Measurements from ENCODE around the gene BEND6. TPM values are rescaled to one million over a fixed set of nuclear protein-coding genes. Genes with fewer than 3 reads are reported as not detected.

BEND6 gene
- total and polyA plus RNA-seq, 10 of the 15 experiments (the other 5 are each of a cell fraction or from before 2014, with no cell fraction given), result 0.79 to 2.8 (median 1.6) TPM

DNA sequence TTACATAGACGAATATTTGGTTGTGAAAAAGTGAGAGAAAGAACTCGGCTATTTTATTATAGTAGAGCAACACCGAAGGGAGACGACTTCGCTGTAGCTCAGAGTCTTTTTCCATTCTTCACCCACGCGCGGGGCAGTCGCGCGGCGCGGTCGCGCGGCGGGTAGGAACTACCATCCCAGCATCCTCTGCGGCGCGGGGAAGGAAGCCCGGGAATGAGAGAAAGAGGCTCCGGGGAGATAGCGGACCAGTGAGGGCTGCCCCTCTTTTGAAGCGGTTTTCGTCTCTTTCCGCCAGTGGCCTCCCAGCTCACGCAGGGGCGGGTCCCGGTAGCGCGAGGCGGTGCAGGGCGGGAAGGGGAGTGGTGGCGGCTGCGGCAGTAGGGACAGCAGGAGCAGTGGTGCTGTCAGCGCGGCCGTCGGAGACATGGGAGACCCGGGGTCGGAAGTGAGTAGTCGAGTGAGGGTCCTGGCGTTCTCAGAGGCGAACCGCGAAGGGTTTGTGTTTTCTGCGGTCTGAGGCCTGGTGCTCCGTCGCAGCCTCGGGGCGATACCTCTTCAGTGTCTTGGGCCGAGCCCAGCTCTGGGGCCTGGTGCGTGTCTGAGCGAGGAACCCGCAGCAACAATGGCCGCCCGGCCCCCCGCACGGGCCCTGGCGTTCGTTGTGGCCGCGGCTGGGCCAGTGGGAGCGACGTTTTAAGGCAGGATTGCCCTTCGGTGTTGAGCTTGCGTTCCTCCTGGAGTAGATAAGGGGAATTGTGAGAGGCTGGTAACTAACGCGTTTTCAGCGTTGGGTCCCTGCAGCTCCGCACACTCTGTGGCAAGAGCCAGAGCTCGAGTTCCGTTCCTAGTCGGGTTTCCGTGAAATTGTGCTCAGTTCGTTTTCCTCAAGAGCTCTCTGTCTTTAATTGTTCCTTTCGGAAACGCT, 91.7 kb downstream of the BEND6 start, which contains the start of gene KIAA1586 (continued):
- TF ChIP-seq, protein P1, sequence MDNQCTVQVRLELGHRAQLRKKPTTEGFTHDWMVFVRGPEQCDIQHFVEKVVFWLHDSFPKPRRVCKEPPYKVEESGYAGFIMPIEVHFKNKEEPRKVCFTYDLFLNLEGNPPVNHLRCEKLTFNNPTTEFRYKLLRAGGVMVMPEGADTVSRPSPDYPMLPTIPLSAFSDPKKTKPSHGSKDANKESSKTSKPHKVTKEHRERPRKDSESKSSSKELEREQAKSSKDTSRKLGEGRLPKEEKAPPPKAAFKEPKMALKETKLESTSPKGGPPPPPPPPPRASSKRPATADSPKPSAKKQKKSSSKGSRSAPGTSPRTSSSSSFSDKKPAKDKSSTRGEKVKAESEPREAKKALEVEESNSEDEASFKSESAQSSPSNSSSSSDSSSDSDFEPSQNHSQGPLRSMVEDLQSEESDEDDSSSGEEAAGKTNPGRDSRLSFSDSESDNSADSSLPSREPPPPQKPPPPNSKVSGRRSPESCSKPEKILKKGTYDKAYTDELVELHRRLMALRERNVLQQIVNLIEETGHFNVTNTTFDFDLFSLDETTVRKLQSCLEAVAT (IDR thresholded peaks at IDR 0.05), result peak; percentile 56; the same call in 1 of the 2 replicates
- peak; percentile 42; the same call in 1 of the 2 replicates for TF ChIP-seq POLR2AphosphoS5 (IDR thresholded peaks at IDR 0.05; ENCODE audit: low read length)
- TF ChIP-seq, protein P2, sequence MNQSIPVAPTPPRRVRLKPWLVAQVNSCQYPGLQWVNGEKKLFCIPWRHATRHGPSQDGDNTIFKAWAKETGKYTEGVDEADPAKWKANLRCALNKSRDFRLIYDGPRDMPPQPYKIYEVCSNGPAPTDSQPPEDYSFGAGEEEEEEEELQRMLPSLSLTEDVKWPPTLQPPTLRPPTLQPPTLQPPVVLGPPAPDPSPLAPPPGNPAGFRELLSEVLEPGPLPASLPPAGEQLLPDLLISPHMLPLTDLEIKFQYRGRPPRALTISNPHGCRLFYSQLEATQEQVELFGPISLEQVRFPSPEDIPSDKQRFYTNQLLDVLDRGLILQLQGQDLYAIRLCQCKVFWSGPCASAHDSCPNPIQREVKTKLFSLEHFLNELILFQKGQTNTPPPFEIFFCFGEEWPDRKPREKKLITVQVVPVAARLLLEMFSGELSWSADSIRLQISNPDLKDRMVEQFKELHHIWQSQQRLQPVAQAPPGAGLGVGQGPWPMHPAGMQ (IDR thresholded peaks at IDR 0.05; ENCODE audit: borderline replicate concordance), result peak; percentile 58; the same call in 1 of the 2 replicates
- TF ChIP-seq CREB1 (IDR thresholded peaks at IDR 0.05; ENCODE audit: low read depth), result peak; percentile 52; the same call in 1 of the 2 replicates
- 0 out of 2 replicates have a peak, but pooled peaks have one; percentile 9 for TF ChIP-seq TCF3 (IDR thresholded peaks at IDR 0.05; ENCODE audit: borderline replicate concordance, insufficient read depth, low read depth, low read length)
- TF ChIP-seq EED (IDR thresholded peaks at IDR 0.05; ENCODE audit: low read depth), result peak; percentile 76
- 0 out of 2 replicates have a peak, but pooled peaks have one; percentile 24 for TF ChIP-seq MXI1 (IDR thresholded peaks at IDR 0.05; ENCODE audit: low read depth, low read length)
- TF ChIP-seq HDGF (IDR thresholded peaks at IDR 0.05), result peak; percentile 88; the same call in 1 of the 2 replicates
- peak in 1 of 2 experiments; percentile 60; a peak in 2 of 3 replicates for TF ChIP-seq EGR1 (IDR thresholded peaks at IDR 0.05; ENCODE audit: borderline replicate concordance in 1 of 2, low read depth in 2 of 2, low read length in 2 of 2)
- peak; percentile 43; the same call in 1 of the 2 replicates for TF ChIP-seq RUNX3 (IDR thresholded peaks at IDR 0.05; ENCODE audit: low read length)
- peak; percentile 11 to 52; a peak in 2 of 4 replicates for TF ChIP-seq BHLHE40 (IDR thresholded peaks at IDR 0.05; ENCODE audit: borderline replicate concordance in 1 of 2, low read depth in 2 of 2, low read length in 1 of 2)
- TF ChIP-seq, protein P3, sequence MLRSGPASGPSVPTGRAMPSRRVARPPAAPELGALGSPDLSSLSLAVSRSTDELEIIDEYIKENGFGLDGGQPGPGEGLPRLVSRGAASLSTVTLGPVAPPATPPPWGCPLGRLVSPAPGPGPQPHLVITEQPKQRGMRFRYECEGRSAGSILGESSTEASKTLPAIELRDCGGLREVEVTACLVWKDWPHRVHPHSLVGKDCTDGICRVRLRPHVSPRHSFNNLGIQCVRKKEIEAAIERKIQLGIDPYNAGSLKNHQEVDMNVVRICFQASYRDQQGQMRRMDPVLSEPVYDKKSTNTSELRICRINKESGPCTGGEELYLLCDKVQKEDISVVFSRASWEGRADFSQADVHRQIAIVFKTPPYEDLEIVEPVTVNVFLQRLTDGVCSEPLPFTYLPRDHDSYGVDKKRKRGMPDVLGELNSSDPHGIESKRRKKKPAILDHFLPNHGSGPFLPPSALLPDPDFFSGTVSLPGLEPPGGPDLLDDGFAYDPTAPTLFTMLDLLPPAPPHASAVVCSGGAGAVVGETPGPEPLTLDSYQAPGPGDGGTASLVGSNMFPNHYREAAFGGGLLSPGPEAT (IDR thresholded peaks at IDR 0.05; ENCODE audit: low read depth), result peak; percentile 83
- TF ChIP-seq IKZF1 (conservative IDR thresholded peaks at IDR 0.05), result peak; percentile 92
- peak; percentile 83 to 84 for TF ChIP-seq IKZF2 (IDR thresholded peaks at IDR 0.05)
- TF ChIP-seq HCFC1 (IDR thresholded peaks at IDR 0.05; ENCODE audit: low read length), result peak; percentile 51
- 0 out of 2 replicates have a peak, but pooled peaks have one; percentile 58 for TF ChIP-seq RCOR1 (conservative IDR thresholded peaks at IDR 0.05; ENCODE audit: low read depth, low read length)
- TF ChIP-seq POU2F2 (IDR thresholded peaks at IDR 0.05; ENCODE audit: borderline replicate concordance, low read depth, low read length), result 0 out of 3 replicates have a peak, but pooled peaks have one; percentile 25
- TF ChIP-seq, protein P4, sequence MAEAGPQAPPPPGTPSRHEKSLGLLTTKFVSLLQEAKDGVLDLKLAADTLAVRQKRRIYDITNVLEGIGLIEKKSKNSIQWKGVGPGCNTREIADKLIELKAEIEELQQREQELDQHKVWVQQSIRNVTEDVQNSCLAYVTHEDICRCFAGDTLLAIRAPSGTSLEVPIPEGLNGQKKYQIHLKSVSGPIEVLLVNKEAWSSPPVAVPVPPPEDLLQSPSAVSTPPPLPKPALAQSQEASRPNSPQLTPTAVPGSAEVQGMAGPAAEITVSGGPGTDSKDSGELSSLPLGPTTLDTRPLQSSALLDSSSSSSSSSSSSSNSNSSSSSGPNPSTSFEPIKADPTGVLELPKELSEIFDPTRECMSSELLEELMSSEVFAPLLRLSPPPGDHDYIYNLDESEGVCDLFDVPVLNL (IDR thresholded peaks at IDR 0.05; ENCODE audit: low read depth, low read length), result peak; percentile 60; the same call in 1 of the 2 replicates
- peak; percentile 74 for TF ChIP-seq GATAD2B (conservative IDR thresholded peaks at IDR 0.05; ENCODE audit: low read depth)
- TF ChIP-seq, protein P5, sequence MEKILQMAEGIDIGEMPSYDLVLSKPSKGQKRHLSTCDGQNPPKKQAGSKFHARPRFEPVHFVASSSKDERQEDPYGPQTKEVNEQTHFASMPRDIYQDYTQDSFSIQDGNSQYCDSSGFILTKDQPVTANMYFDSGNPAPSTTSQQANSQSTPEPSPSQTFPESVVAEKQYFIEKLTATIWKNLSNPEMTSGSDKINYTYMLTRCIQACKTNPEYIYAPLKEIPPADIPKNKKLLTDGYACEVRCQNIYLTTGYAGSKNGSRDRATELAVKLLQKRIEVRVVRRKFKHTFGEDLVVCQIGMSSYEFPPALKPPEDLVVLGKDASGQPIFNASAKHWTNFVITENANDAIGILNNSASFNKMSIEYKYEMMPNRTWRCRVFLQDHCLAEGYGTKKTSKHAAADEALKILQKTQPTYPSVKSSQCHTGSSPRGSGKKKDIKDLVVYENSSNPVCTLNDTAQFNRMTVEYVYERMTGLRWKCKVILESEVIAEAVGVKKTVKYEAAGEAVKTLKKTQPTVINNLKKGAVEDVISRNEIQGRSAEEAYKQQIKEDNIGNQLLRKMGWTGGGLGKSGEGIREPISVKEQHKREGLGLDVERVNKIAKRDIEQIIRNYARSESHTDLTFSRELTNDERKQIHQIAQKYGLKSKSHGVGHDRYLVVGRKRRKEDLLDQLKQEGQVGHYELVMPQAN (conservative IDR thresholded peaks at IDR 0.05), result peak; percentile 61; the same call in 1 of the 2 replicates
